Measurements from ENCODE around the gene MIX23.

GRCh38 chr3:122310361-122310760 lies 72.7 kb downstream of the MIX23 start:
- TF ChIP-seq, protein P1, sequence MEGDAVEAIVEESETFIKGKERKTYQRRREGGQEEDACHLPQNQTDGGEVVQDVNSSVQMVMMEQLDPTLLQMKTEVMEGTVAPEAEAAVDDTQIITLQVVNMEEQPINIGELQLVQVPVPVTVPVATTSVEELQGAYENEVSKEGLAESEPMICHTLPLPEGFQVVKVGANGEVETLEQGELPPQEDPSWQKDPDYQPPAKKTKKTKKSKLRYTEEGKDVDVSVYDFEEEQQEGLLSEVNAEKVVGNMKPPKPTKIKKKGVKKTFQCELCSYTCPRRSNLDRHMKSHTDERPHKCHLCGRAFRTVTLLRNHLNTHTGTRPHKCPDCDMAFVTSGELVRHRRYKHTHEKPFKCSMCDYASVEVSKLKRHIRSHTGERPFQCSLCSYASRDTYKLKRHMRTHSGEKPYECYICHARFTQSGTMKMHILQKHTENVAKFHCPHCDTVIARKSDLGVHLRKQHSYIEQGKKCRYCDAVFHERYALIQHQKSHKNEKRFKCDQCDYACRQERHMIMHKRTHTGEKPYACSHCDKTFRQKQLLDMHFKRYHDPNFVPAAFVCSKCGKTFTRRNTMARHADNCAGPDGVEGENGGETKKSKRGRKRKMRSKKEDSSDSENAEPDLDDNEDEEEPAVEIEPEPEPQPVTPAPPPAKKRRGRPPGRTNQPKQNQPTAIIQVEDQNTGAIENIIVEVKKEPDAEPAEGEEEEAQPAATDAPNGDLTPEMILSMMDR (IDR thresholded peaks at IDR 0.05 in 2 of 3, conservative IDR thresholded peaks at IDR 0.05 in 1 of 3; ENCODE audit: control insufficient read depth in 2 of 3, extremely low read depth in 1 of 3, insufficient read depth in 1 of 3, low read depth in 3 of 3, low read length in 3 of 3): no peak
- TF ChIP-seq HDAC6 (IDR thresholded peaks at IDR 0.05; ENCODE audit: unreplicated experiment) (no peak), RB1 (IDR thresholded peaks at IDR 0.05; ENCODE audit: borderline replicate concordance) (no peak), GABPA (IDR thresholded peaks at IDR 0.05; ENCODE audit: low read depth) (no peak), IRF5 (IDR thresholded peaks at IDR 0.05; ENCODE audit: borderline replicate concordance) (no peak), SRF (IDR thresholded peaks at IDR 0.05; ENCODE audit: low read depth in 2 of 2, low read length in 2 of 2) (no peak), ZNF384 (IDR thresholded peaks at IDR 0.05; ENCODE audit: borderline replicate concordance, low read depth, low read length) (no peak), HDAC2 (IDR thresholded peaks at IDR 0.05) (no peak), REST (IDR thresholded peaks at IDR 0.05; ENCODE audit: low read depth, low read length) (no peak), KDM1A (IDR thresholded peaks at IDR 0.05; ENCODE audit: borderline replicate concordance) (no peak), POLR2A (IDR thresholded peaks at IDR 0.05; ENCODE audit: low read depth, low read length) (no peak), NKRF (conservative IDR thresholded peaks at IDR 0.05) (no peak)
- TF ChIP-seq, protein P2, sequence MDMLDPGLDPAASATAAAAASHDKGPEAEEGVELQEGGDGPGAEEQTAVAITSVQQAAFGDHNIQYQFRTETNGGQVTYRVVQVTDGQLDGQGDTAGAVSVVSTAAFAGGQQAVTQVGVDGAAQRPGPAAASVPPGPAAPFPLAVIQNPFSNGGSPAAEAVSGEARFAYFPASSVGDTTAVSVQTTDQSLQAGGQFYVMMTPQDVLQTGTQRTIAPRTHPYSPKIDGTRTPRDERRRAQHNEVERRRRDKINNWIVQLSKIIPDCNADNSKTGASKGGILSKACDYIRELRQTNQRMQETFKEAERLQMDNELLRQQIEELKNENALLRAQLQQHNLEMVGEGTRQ (IDR thresholded peaks at IDR 0.05; ENCODE audit: borderline replicate concordance, low read depth, low read length): no peak

Measured in GM12878 (cell line).